GM10847 (cell line): ENCODE measurements around the gene USP6NL.

Experiments used
- POLR2A ChIP-seq: IDR thresholded peaks from 2 replicates; pipeline ENCODE4 v1.6.1; 2011; ENCODE audit not compliant: insufficient read length; ENCODE audit errors: extremely low read depth

The USP6NL gene

DNA sequence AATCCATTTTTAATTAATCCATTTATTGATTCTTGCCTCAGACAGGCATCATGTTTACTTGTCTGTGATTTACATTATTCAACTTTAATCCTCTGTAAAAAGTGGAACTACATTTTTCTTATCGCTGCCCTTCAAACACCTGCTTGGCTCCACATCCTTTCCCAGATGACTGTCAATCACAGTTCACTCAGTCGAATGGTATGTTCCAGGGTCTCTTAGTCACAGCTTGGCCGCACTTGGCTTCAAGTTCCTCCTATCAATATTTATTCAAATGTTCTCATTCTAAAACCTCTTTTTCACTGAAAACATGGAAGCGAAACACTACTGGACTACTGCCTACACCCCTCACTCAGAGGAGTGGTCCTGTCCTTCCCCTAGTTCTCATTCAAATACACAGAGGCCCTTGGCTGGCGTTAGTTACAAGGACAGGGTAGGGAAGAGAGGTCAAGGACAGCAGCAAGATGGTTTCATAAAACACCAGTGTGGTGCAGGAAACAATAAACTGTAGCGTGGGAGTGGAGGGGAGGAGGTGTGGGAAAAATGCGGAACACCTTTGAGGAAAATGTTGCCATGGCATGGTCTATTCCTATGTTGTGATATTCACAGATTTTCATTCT, 143.2 kb downstream of the USP6NL start:
- no peak for TF ChIP-seq POLR2A

DNA sequence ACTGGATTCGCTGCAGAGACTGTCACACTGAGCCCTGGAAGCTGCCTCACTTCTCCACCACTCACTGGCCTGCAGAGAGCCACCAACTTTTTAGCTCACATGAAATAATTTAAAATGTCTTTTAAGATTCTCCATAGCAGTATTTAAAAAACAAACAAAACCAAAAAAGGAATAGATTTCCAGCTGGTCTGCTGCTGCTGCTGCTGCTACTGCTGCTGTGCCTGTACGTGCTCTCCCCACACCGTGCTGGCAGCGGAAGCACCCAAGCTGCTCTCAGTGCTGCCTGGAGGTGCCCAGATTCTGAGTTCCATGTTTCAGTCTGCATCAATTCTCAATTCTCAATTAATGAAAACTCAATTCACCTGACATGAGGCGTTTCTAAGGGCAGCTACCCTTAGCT, 146.0 kb downstream of the USP6NL start:
- TF ChIP-seq POLR2A: no peak

DNA sequence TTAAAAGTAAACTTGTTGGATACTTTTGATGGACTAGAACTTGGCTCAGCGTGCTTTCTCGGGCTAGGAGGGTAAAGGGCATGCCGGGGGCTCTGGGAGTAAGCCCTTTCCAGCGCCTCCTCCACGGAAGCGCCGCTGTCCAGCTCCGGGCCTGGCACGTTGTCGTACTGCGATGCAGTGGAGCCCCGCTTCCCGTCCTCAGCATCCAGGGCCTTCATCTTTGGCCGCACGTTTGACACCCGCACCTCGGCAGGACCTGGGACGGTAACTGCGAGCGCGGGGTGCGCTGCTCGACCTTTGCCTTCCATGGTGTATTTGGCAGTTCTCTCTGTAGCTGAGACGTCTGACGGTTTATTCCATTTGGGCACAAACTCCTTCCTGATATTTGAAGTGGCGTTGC, 148.3 kb downstream of the USP6NL start:
- TF ChIP-seq POLR2A: no peak

DNA sequence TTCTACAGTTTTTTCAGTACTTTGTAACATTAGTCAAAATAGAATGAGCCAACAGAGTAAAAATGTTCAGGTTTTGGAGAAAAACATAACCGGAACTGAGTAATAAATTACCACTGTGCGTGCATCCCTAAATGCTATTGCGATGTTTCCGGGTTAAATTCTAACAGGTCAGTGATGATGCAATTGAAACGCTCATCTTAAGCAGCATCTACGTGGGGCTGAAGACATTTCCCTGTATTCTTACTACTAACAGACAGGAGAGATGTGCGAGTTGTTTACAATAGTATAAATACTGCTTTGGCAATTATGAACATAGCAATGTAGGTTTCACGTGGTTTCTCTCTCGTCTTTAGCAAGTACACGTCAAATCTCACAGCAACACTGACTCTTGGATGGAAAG, 149.4 kb downstream of the USP6NL start:
- TF ChIP-seq POLR2A: no peak

DNA sequence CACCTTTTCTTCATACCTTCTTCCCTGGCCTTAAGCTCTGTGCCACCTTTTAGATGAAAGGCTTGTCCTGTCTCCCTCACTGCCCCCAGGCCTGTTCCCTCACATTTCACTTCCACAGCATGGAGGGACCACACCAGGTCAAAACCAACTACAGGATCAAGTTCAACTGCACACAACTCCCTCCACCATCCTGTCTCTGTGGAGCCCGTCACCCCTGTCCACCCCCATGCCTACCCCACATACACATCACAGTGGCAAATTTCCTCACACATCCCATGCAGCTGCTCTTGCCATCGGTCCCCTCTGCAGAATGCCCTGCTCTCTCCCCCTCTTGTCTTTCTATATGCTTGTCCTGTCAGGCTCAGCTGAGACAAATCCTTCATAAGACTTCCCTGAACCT, 154.1 kb downstream of the USP6NL start:
- TF ChIP-seq POLR2A: no peak

DNA sequence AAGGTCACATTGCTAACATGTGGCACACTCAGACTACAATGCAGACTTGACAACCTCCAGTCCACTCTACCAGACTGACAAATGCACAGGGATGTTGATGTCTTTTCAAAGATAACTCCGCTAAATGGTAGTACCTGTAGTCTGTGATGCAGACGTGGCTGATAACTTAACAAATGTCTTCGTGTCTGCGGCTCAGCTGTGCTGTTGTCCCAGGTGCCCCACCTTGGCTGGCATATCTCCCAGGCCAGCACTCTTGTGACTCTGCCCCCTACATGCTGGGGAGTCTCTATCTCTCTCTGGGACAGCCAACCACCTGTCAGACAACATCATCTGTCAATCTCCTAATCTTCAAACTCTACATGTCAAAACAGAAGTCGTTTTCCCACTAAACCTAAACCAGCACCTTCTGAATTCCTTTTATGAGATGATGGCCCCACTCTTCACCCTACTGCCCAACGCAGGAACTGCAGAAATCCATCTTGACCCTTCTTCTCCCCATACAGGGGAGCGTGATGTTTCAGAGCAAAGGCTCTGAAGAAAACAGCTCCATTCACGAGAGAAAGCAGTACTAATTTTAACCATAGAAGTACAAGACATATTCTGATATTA, 156.4 kb downstream of the USP6NL start:
- TF ChIP-seq POLR2A: no peak

DNA sequence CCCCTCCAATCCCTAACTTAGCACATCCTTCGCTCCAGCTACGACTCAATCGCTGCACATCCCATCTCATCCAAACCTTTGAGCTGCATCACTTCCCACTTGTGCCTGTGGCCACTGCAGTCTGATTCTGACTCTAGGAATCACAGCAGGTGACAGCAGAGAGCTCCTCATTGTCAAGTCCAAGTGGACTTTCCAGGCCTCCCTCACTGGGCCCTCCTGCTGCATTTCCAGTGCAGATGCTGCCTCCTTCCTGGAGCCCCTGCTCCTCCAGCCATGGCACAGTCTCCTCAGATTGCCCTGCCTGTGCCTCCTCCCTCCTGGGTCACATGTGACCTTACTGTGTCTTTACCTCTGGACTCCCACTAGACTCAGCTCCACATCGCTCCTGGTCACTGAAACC, 157.3 kb downstream of the USP6NL start:
- TF ChIP-seq POLR2A: no peak

DNA sequence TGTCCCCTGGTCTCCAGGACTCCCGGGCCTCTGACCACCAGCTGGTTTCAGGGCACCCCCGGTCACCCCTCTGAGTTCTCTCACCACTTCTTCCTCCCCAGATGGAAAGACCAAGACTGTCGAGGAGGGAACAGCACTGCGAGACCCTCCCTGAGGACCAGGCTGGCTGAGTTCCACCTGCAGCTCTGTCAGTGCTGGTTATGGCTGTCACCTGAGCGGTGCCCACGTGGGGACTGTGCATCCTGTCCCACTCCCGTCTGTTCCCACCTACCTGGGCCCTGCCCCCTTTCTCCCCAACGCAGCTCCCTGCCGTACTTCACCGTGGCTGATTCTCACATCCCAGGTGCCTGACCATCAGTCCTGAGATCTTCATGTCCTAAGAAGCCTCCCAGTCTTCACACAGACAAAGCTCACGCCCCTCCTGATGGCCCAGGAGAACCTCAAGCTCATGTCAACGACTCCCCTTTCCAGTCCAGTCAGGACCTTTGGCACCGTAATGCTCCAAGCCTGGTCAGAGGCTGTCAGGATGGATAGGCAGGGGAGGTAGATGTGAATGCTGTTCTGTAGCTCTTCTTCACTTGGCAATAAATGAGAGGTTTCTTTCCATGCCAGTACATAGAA, 159.7 kb downstream of the USP6NL start:
- no peak for TF ChIP-seq POLR2A

DNA sequence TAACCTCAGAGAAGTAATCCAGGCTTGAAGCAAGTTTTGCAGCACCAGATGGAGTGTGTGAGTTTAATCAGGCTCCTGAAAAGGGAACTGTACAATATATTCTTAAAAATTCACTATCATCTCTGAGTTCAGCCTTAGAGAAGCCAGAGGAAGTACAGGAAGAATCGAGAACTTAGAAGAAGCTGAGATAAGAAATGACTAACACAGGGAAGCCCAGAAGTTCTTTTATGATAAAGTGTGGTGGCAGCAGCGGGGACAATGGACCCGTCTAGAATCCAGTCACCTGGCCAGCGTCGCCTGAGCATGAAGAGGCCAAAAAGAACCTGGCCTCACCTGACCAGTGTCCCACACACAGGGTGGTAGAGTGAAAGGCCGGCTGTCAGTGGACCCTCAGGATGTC, 161.0 kb downstream of the USP6NL start:
- TF ChIP-seq POLR2A: no peak

DNA sequence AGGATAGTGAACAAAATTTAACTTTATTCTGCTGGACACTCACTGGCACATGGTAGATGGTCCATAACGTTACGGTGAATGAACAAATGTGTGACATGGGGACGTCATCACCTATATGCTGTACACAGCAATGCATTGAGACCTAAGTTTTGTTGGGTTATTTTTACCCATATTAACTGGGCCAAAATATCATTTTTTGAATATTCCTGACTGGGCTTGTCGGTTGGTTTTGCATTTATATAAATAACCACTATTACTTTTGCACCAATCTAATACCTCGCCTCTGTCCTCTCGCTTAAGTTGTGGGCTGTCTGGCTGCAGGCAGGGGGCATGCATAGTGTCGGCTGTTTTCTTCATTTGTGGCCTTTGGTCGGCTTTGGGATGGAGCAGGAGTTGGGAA, 161.7 kb downstream of the USP6NL start:
- no peak for TF ChIP-seq POLR2A

DNA sequence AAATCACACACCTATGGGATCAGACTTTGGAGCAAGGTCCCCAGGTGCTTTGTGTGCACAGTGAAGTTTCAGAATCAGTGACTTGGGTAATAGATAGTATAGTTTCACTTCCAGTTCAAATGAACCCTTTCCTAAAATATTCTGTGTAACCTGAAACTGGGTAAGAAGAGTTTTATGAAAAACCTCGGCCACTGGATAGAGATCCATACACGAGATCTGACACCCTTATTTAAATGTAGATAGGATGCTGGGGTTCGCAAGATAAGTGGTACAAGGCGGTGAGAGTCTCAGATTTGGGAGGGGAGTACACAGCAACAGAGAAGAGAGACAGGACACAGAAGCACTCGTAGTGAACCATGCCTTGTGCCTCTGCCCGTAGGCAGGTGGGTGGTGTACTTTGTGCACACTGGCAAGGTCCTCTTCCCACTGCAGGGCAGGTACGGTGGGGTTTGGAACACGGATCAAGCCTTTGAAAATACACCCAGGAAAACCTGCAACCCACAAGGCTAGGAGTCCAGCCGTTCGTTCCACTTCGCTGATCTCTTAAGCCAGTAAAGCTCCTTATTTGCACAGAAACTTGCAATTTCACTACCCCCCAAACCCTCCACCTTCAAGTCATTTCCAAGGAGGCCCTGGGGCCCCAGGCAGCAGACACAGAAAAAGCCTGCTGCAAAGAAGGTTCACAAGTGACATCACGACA, 162.8 kb downstream of the USP6NL start:
- no peak for TF ChIP-seq POLR2A

DNA sequence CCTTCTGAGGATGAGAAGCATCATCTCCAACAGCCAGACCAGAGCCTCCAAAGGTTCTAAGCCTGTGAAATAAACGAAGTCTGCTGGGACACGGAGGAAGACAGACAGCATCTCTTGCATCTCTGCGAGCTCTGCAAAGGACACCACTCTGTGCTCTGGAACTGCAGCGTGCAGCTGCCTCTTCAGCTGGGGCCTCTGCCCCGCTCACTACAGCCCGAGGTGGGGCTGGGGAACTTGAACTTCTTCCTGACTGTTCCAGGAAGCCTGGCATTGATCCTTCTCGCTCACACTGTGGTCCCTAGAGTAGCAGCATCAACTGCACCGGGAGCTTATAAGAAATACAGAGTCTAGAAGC, 163.3 kb downstream of the USP6NL start:
- TF ChIP-seq POLR2A: no peak

DNA sequence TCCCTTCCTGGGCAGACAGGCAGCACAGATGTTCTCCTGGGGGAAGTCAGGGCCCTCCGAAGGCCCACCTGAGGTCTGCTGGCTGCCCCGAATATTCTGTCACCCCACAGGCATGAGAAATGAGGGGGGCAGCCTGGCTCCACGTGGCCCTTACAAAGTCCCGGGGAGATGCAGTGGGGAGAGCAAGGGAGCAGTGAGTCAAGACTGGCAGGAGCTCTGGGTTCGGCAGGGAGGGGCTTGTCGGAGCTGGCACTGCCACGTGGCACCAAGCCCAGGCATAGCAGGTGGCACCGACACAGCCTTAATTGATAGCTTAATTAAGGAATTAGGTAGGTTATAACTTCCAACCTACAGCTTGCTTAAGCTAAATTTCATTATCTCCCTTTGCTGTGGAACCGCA, 163.9 kb downstream of the USP6NL start:
- no peak for TF ChIP-seq POLR2A

DNA sequence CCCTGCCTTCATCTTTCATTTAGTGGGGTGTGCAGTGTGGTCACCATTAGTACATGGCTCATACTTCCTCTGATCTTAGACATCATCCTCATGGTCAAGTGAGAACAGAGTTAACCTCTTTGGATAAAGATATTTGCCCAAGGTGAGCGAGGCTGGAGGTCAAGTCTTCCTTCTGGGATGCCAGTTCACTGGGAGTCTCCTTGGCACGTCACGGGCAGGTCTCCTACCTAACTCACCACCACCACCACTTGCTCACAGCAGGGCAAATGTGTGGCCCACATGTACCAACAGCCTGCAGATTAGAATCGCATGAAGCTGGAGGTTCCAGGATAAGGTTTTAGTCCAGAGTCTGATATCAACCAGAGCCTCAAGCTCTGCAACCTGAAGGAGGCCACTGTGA, 164.6 kb downstream of the USP6NL start:
- no peak for TF ChIP-seq POLR2A

DNA sequence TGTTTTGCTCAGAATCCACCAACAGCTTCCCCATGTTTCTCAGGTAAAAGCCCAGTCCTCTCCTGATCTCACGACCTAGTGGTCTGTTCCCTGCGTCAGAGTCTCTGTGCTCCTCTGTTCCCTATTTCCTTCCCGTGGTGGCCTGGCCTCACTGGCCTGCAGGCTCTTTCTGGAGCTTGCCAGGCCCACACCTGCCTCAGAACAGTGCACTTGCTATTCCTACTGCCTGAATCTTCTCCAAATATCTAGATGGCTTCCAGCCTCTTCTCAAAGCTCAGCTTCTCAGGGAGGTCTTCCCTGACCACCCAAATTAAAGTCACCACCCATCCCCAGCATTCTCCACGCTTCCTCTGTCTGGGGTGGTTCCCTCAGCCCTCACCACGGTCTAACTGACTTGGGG, 165.3 kb downstream of the USP6NL start:
- TF ChIP-seq POLR2A: no peak

DNA sequence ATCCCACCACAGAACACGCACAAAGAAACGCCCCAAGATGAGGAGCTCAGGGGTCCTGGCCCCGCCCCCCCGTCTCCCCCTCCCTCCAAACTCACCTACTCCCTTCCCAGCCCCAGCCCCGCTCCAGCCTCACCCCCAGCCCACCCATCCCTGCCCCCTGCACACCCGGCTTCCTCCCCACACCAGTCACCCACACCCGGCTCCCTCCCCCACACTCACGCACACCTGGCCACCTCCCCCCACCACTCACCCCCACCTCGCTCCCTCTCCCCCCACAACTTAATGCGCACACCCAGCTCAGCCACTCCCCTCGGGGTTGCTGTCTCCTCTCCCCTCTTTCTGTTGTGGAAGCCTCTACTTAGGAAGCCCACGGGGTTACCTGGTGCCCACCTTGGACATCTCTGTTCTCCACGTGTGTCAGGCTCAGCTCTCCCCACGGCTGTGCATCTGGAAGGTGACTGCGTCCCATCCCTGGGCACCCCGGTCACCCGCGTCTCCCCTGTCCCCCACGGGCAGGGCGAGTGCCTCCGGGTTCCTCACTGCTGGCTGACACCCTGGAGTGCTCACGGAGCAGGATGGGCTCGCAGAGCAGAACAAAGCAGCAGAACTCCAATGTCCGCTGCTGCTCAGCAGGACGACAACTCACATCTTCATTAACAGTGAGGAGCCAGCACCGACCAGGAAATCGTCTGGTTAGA, 166.8 kb downstream of the USP6NL start:
- TF ChIP-seq POLR2A: no peak
